Keratinocyte (primary cell): ENCODE measurements around the gene KLC1. TPM values are rescaled to one million over a fixed set of nuclear protein-coding genes. Genes with fewer than 3 reads are reported as not detected.

Experiments
- DNase-seq: peaks from one replicate; pipeline ENCODE4 v3.0.0-alpha.2; 2011; ENCODE audit warnings: low read depth, missing footprints, low spot score
- FAIRE-seq: peaks from 2 replicates; lab custom pipeline; 2011; peaks lifted over from hg19 to GRCh38; lab: Jason Lieb, UNC
- H2AFZ ChIP-seq: 2 replicates; pipeline ENCODE4 v1.6.0; 2012; ENCODE audit warnings: low read length, control low read depth, inconsistent platforms; ENCODE audit not compliant: control insufficient read depth
- H3K27ac ChIP-seq: 2 replicates; pipeline ENCODE4 v1.5.1; 2011; ENCODE audit warnings: low read length; ENCODE audit not compliant: control insufficient read depth, insufficient read depth
- H3K27me3 ChIP-seq: 3 replicates; pipeline ENCODE4 v1.6.0; 2011; ENCODE audit warnings: low read length; ENCODE audit not compliant: control insufficient read depth, insufficient read depth; ENCODE audit errors: extremely low read depth
- H3K36me3 ChIP-seq, 2 experiments: 2 replicates in 1 of 2; 3 replicates in 1 of 2; pipeline ENCODE4 v1.5.1; 2011; ENCODE audit warnings: low read length in 2 of 2, mild to moderate bottlenecking in 1 of 2; ENCODE audit not compliant: control insufficient read depth in 2 of 2, insufficient read depth in 2 of 2; ENCODE audit errors: extremely low read depth in 1 of 2
- H3K4me1 ChIP-seq: 3 replicates; pipeline ENCODE4 v1.5.1; 2011; ENCODE audit warnings: low read length; ENCODE audit not compliant: control insufficient read depth, insufficient read depth; ENCODE audit errors: extremely low read depth
- H3K4me2 ChIP-seq: 3 replicates; pipeline ENCODE4 v1.6.0; 2011; ENCODE audit warnings: low read depth, low read length; ENCODE audit not compliant: control insufficient read depth, insufficient read depth; ENCODE audit errors: extremely low read depth
- H3K4me3 ChIP-seq, 3 experiments: fragments of 200-600 bp in 1 of 3; sonication (generic) in 1 of 3; 2 replicates in 2 of 3; 3 replicates in 1 of 3; pipeline ENCODE4 v1.5.1; 2011 to 2016; ENCODE audit warnings: low read length in 3 of 3, mild to moderate bottlenecking in 3 of 3, control low read depth in 2 of 3, inconsistent platforms in 1 of 3, low read depth in 1 of 3, mixed read lengths in 1 of 3, mixed run types in 1 of 3, moderate library complexity in 1 of 3; ENCODE audit not compliant: control insufficient read depth in 2 of 3, insufficient read depth in 2 of 3; ENCODE audit errors: extremely low read depth in 1 of 3
- H3K79me2 ChIP-seq: 2 replicates; pipeline ENCODE4 v1.6.0; 2012; ENCODE audit warnings: low read length; ENCODE audit not compliant: control insufficient read depth, insufficient read depth
- H3K9ac ChIP-seq: 3 replicates; pipeline ENCODE4 v1.6.0; 2011; ENCODE audit warnings: low read length; ENCODE audit not compliant: control insufficient read depth, insufficient read depth; ENCODE audit errors: extremely low read depth
- H3K9me1 ChIP-seq: 3 replicates; pipeline ENCODE4 v1.6.0; 2011; ENCODE audit warnings: low read length; ENCODE audit not compliant: control insufficient read depth, insufficient read depth; ENCODE audit errors: extremely low read depth
- H3K9me3 ChIP-seq: 2 replicates; pipeline ENCODE4 v1.5.1; 2012; ENCODE audit warnings: low read depth, low read length; ENCODE audit not compliant: control insufficient read depth
- H4K20me1 ChIP-seq: 3 replicates; pipeline ENCODE4 v1.6.0; 2011; ENCODE audit warnings: low read length; ENCODE audit not compliant: control insufficient read depth, insufficient read depth; ENCODE audit errors: extremely low read depth
- EZH2 ChIP-seq: IDR thresholded peaks from one replicate; pipeline ENCODE4 v1.6.1; 2012; ENCODE audit warnings: inconsistent platforms, mild to moderate bottlenecking, low read length, moderate library complexity
- dilution Hi-C: fragments of 300-500 bp; cut with MboI; formaldehyde crosslinking; loops from one replicate; pipeline ENCODE4 v1.7.0; 2020; ENCODE audit warnings: low sequenced_read_pairs; ENCODE audit not compliant: extremely low pct_ligation_motif_present
- polyA plus RNA-seq, 5 experiments: library from polyadenylated mRNA; depleted of rRNA in 3 of 5; stranded (reverse) in 3 of 5; stranded (forward) in 1 of 5; unstranded in 1 of 5; fragments of >200 nt; gene quantifications; 1 replicate in 1 of 5; 2 replicates in 3 of 5; 3 replicates in 1 of 5; pipeline versions ENCODE4 v1.2.1 to v1.2.3, GENCODE V29; 2011 to 2012; ENCODE audit warnings: missing spikeins in 2 of 5, low read depth in 1 of 5, low replicate concordance in 1 of 5
- TF ChIP-seq, protein P1 (sequence below), 3 experiments: IDR thresholded peaks in 1 of 3; conservative IDR thresholded peaks in 1 of 3; optimal IDR thresholded peaks in 1 of 3; 2 replicates in 2 of 3; 3 replicates in 1 of 3; pipeline versions ENCODE3 to v1.5.1; 2011; ENCODE audit warnings: low read length in 3 of 3, mild to moderate bottlenecking in 3 of 3, moderate library complexity in 2 of 3, control low read depth in 1 of 3, inconsistent platforms in 1 of 3; ENCODE audit not compliant: insufficient read depth in 2 of 3; ENCODE audit errors: extremely low read depth in 1 of 3

Gene KLC1
- polyA plus RNA-seq, 1 donor (not counting 4 experiments of a cell fraction or from before 2014, with no cell fraction given), result 130 TPM

DNA sequence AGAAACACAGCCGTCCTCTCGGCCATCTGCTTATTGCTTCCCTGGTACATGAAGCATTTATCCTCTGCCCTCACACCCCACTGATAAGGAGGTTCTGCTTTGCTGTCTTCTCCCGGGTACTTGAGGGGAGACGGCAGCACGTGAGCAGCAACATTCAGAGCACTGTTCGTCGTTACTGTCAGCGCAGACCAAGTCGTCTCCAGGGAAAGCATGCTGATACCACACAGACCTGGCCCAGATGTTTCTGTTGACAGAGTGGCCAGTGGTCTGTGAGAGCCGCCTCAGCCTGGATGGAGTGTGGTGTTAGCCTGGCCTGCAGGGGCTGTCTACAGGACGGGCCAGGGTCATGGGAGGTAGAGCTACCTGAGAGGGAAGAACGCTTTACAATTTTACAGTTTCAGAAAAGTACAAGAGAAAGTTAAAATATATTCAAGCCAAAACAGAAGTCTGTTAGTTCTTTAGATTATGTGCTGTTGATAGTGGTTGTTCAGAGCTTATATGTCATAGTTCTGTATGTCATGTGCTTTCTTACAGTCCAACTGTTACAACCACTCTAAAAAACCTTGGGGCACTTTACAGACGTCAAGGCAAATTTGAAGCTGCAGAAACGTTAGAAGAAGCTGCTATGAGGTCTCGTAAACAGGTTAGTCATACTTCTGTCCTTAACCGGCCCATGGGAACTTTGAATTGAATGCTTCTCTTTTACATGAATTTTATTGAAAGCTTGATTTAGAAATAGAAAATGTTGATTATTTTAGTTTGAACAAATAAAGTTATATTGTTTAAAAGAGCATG lies 48.1 kb downstream of the KLC1 start:
- Histone ChIP-seq H3K4me1 (no peaks in the 10 kb centered on the region), H3K36me3 (peaks cover 43 to 54% of the 10 kb centered on the region in 2 experiments), H3K27ac (no peak overlapping the region), H3K27me3 (no peaks in the 10 kb centered on the region), H3K9ac (no peak overlapping the region), H3K4me2 (no peak overlapping the region), H2AFZ (no peak overlapping the region), H3K4me3 (no peak overlapping the region), H3K79me2 (no peaks in the 10 kb centered on the region), H3K9me3 (no peaks in the 10 kb centered on the region), H4K20me1 (peaks cover 2% of the 10 kb centered on the region), H3K9me1 (no peaks in the 10 kb centered on the region)
- TF ChIP-seq, protein P1, sequence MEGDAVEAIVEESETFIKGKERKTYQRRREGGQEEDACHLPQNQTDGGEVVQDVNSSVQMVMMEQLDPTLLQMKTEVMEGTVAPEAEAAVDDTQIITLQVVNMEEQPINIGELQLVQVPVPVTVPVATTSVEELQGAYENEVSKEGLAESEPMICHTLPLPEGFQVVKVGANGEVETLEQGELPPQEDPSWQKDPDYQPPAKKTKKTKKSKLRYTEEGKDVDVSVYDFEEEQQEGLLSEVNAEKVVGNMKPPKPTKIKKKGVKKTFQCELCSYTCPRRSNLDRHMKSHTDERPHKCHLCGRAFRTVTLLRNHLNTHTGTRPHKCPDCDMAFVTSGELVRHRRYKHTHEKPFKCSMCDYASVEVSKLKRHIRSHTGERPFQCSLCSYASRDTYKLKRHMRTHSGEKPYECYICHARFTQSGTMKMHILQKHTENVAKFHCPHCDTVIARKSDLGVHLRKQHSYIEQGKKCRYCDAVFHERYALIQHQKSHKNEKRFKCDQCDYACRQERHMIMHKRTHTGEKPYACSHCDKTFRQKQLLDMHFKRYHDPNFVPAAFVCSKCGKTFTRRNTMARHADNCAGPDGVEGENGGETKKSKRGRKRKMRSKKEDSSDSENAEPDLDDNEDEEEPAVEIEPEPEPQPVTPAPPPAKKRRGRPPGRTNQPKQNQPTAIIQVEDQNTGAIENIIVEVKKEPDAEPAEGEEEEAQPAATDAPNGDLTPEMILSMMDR (optimal IDR thresholded peaks at IDR 0.05 in 1 of 3, IDR thresholded peaks at IDR 0.05 in 1 of 3, conservative IDR thresholded peaks at IDR 0.05 in 1 of 3; ENCODE audit: extremely low read depth in 1 of 3, insufficient read depth in 2 of 3, low read length in 3 of 3), result no peak
- TF ChIP-seq EZH2, result no peak
- FAIRE-seq, result no peak
- DNase-seq, result no peak
- dilution Hi-C loops, result no loop called here

GRCh38 chr14:103679351-103679750 lies 50.3 kb downstream of the KLC1 start:
- Histone ChIP-seq H3K27me3 (no peaks in the 10 kb centered on the region), H3K9ac (no peak overlapping the region), H3K9me3 (no peaks in the 10 kb centered on the region), H3K27ac (no peak overlapping the region), H3K9me1 (no peaks in the 10 kb centered on the region), H3K36me3 (peaks cover 42 to 49% of the 10 kb centered on the region in 2 experiments), H3K79me2 (peaks cover 2% of the 10 kb centered on the region), H3K4me3 (no peak overlapping the region), H4K20me1 (no peaks in the 10 kb centered on the region), H3K4me1 (no peaks in the 10 kb centered on the region), H2AFZ (no peak overlapping the region), H3K4me2 (no peak overlapping the region)
- TF ChIP-seq, protein P1 (optimal IDR thresholded peaks at IDR 0.05 in 1 of 3, IDR thresholded peaks at IDR 0.05 in 1 of 3, conservative IDR thresholded peaks at IDR 0.05 in 1 of 3; ENCODE audit: extremely low read depth in 1 of 3, insufficient read depth in 2 of 3, low read length in 3 of 3), result peak; percentile 20 to 72 (median 35)
- TF ChIP-seq EZH2, result no peak
- DNase-seq, result no peak
- dilution Hi-C loops, result no loop called here
- no peak for FAIRE-seq
